Measurements from ENCODE around the gene GSTM2. TPM values are rescaled to one million over a fixed set of nuclear protein-coding genes. Genes with fewer than 3 reads are reported as not detected.

GSTM2 gene
- total and polyA plus RNA-seq, 2 of the 4 experiments (the other 2 are of a cell fraction) = 10.2 to 85.5 TPM

- Histone ChIP-seq H3K27me3 (ENCODE audit: control insufficient read depth, insufficient read depth, low read length) (no peaks in the 10 kb centered on the region), H3K14ac (replicated peaks; ENCODE audit: low read depth, low read length) (no peak overlapping the region), H2AFZ (replicated peaks; ENCODE audit: low read length, poor library complexity) (no peak overlapping the region), H3K27ac (ENCODE audit: insufficient read depth, low read length) (no peak overlapping the region), H4K91ac (ENCODE audit: insufficient read depth, low read depth, low read length) (no peak overlapping the region), H4K20me1 (ENCODE audit: insufficient read depth, low read length) (peaks cover 30% of the 10 kb centered on the region), H2AK5ac (ENCODE audit: low read depth, low read length) (no peak overlapping the region), H3K23ac (ENCODE audit: low read depth, low read length) (no peak overlapping the region), H3K18ac (ENCODE audit: low read depth, low read length) (no peak overlapping the region), H3K56ac (ENCODE audit: extremely low read depth, insufficient read depth, low read length) (no peak overlapping the region), H2BK15ac (ENCODE audit: low read depth, low read length) (no peak overlapping the region), H3K9me1 (ENCODE audit: insufficient read depth, low read length) (no peaks in the 10 kb centered on the region), H3K9me3 (ENCODE audit: control insufficient read depth, insufficient read depth, low read length) (no peaks in the 10 kb centered on the region), H4K8ac (ENCODE audit: low read depth in 2 of 2, low read length in 2 of 2) (no peak overlapping the region), H2AK9ac (replicated peaks; ENCODE audit: low read depth, low read length, poor library complexity) (no peak overlapping the region), H2BK120ac (ENCODE audit: low read depth, low read length) (no peak overlapping the region), H3K9ac (ENCODE audit: low read depth, low read length) (no peak overlapping the region), H3K4ac (ENCODE audit: low read depth, low read length) (no peak overlapping the region), H3K4me2 (ENCODE audit: low read depth, low read length) (no peak overlapping the region), H3K36me3 (ENCODE audit: control insufficient read depth, insufficient read depth, low read length) (peaks cover 68% of the 10 kb centered on the region), H3K4me1 (ENCODE audit: control insufficient read depth, insufficient read depth, low read length) (peaks cover 3% of the 10 kb centered on the region; the same call in 1 of the 2 replicates), H2BK5ac (ENCODE audit: low read depth, low read length, poor library complexity, severe bottlenecking) (no peak overlapping the region), H3K4me3 (ENCODE audit: insufficient read depth, low read depth, low read length) (no peak overlapping the region), H4K5ac (ENCODE audit: low read depth, low read length) (no peak overlapping the region), H3K79me1 (ENCODE audit: low read depth in 1 of 2, low read length in 2 of 2) (peaks cover 26 to 55% of the 10 kb centered on the region in 2 experiments), H2BK20ac (ENCODE audit: low read depth, low read length) (no peak overlapping the region)
- CTCF ChIA-PET = interaction anchor here (1.2 kb wide), 1 partner anchor 10 kb away, joined by 6 read pairs; the partner anchor contains the start of genes AMPD2 and GNAT2
- dilution Hi-C loops (cut with HindIII; ENCODE audit: low sequenced_read_pairs, unreplicated experiment) = no loop called here
- intact Hi-C loops (cut with micrococcal nuclease) = loop anchor here (10.0 kb wide), 1 partner anchor 345 kb away; the partner anchor contains the start of gene PSRC1
- in situ Hi-C loops (cut with MboI; ENCODE audit: low sequenced_read_pairs) = no loop called here
- WGBS, 2 experiments (ENCODE audit: extremely low coverage in 2 of 2, insufficient read length in 1 of 2) = 94% methylated on average over 5 of the region's 10 CpGs; no CpG with 5 or more reads in 1 of the 2 experiments
- TF ChIP-seq RAD21 (IDR thresholded peaks at IDR 0.05; ENCODE audit: low read length) (no peak), CTCF (conservative IDR thresholded peaks at IDR 0.05; ENCODE audit: low read depth, low read length) (no peak), USF2 (IDR thresholded peaks at IDR 0.05; ENCODE audit: low read depth, low read length) (no peak), NFE2L2 (IDR thresholded peaks at IDR 0.05; ENCODE audit: low read depth, low read length) (no peak), RFX5 (IDR thresholded peaks at IDR 0.05; ENCODE audit: low read depth, low read length) (no peak), MXI1 (IDR thresholded peaks at IDR 0.05; ENCODE audit: borderline replicate concordance, low read depth, low read length) (no peak), RCOR1 (IDR thresholded peaks at IDR 0.05; ENCODE audit: insufficient replicate concordance, low read length) (no peak), MAFK (IDR thresholded peaks at IDR 0.05; ENCODE audit: low read depth, low read length) (no peak), MAZ (IDR thresholded peaks at IDR 0.05; ENCODE audit: borderline replicate concordance, low read depth, low read length) (no peak), CEBPB (IDR thresholded peaks at IDR 0.05; ENCODE audit: low read depth, low read length) (no peak), CHD1 (IDR thresholded peaks at IDR 0.05; ENCODE audit: low read depth, low read length) (no peak), POLR2A (IDR thresholded peaks at IDR 0.05; ENCODE audit: low read depth, low read length) (no peak)
- DNase-seq (no peak), ATAC-seq (ENCODE audit: low read depth) (no peak)
- POLR2A ChIA-PET (ENCODE audit: unreplicated experiment) = no interaction called here
- no TSS peak for BruUV-seq (replicated peaks)
These were observed 38.4 kb upstream of the GSTM2 start for GRCh38 chr1:109629372-109630030.
